NCI-H82 treated with DMSO at 0.1 percent for 48 hours (cell line): ENCODE measurements around the gene KDM4D.
"Not testable (repeated sequence)": the region's sequence is repeated elsewhere in the genome, so short reads cannot be mapped to it uniquely, and the experiment has no call there.

Experiments
- DNase-seq: peaks from one replicate; lab custom pipeline; 2025; ENCODE audit not compliant: unreplicated experiment; lab: John Stamatoyannopoulos, UW

The KDM4D gene

GRCh38 chr11:94956963-94957362 lies 16.5 kb upstream of the KDM4D start:
- no peak for DNase-seq

DNA sequence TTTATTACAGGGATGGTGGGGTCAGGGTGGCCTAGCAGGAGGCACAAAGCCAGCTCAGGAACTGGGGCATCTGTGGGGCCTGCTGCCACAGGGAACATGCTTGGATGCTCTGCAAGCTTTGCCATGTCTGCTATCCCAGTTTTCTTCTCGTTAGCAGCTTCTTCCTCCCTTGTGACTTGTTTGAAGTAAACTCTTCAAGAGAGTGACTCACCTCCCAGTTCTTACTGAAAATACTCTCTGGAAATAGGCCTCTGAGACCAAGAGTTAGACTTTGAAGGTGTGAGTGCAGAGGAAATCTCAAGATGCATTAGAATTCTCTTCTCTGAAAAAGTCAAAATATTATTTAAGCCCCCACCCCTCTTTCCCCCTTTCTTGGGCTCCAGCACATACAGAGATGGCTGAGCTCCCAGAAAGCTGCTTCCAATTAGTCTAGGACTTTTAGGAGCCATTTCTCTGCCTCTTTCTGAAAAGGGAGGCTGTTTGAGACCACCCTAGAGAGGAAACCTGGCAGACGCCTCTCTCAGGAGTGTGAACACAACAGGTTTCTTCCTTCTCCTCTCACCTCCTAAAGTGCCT lies 15.3 kb upstream of the KDM4D start:
- no peak for DNase-seq

DNA sequence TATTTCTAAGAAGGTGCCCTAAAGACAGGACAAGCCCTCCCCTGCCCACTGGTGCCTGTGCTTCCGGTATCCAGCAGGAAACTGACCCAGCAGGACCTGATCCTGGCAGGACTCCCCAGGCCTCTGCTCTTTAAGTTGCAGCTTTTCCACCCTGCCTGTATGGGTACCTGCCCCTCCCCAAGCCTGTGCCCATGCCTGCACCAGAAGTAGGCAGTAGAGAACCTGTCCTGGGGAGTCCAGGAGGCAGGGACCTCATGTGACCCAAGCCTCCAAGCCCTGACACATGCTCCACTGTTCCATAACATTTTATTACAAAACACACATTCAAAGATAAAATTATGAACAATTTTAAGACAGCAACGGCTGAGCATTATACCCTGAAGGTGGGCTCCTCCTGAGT lies 14.3 kb upstream of the KDM4D start:
- no peak for DNase-seq

- DNase-seq = no peak
These were observed 13.0 kb upstream of the KDM4D start for GRCh38 chr11:94960488-94960887.

GRCh38 chr11:94961255-94961654 lies 12.3 kb upstream of the KDM4D start:
- no peak for DNase-seq

DNA sequence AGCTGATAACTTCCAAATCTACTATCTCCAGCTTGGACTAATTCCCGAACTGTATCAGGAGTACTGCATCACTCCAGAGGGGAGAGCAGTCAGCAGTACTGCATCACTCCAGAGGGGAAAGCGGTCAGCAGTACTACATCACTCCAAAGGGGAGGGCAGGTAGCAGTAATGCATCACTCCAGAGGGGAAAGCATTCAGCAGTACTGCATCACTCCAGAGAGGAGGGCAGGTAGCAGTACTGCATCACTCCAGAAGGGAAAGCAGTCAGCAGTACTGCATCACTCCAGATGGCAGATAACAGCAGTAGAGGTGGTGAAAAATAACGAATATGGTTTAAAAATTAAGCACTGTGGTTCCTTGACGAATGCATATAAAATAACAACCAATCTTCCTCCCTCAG lies 8.6 kb upstream of the KDM4D start:
- no peak for DNase-seq

- DNase-seq = no peak
These were observed 5.1 kb upstream of the KDM4D start for GRCh38 chr11:94968334-94968958.

DNA sequence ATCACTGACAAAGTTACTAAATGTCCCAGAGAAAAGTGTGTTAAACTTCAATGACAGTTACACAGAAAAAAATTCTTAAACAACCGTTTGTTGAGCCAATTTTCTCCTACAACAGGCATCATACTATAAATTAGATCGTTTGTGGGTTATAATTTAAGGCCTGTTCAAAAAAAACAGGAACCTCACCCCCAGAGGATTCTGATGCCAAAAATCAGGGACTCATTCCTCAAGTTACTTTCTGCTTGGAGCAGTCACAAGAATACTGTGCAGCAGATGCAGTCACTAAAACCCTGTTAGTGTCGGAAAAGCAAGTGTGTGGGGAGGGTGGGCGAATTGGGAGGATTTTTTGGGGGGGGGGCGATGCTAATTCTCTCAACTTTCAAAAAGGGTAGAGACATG lies 810 bp upstream of the KDM4D start:
- DNase-seq = no peak

GRCh38 chr11:94974178-94974577 lies 669 bp downstream of the KDM4D start:
- no peak for DNase-seq

GRCh38 chr11:94975599-94975998 lies 2.1 kb downstream of the KDM4D start:
- no peak for DNase-seq

DNA sequence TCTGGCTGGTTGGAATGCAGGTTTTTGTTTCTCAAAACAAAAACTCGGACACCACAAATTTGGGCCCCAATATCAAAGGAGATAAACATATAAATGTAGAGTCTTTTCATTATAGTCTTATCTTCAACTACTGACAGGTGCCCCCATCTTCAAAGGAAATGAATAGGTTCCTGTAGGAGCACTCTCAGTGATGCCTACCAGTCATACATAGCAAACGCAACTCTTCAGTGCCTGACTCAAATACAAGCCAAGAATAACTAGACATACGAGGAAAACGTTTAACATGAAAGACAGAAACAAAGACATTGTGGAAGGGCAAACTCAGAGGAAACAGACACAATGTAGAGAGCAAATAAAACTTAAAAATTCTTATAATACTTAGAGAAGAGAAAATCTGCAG lies 13.9 kb downstream of the KDM4D start:
- DNase-seq = no peak

GRCh38 chr11:94988748-94989147 lies 15.2 kb downstream of the KDM4D start:
- DNase-seq = no peak

DNA sequence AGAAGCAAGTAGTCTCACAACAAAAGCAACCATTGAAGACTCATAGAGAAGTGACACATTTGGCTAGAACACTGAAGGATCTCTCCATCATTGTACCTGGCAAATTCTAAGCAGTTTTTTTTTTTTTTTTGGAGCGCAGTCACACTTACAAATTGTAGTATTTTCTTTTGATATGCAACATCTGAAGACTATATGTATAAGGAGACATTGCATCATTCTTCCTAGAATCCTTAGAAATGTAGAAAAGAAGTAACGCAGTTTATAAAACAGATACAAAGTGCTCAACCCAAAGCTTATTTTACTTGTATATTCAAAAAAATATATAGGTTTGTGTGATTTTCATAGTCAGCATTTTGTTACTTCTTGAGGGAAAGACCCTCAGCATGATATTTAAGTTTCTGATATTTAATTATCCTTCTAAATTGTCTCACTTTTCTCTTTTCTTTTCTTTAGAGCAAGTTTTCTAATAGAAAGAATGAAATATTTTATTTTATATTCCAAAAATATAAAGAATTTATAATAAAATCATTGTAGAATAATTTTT lies 20.0 kb downstream of the KDM4D start:
- no peak for DNase-seq

DNA sequence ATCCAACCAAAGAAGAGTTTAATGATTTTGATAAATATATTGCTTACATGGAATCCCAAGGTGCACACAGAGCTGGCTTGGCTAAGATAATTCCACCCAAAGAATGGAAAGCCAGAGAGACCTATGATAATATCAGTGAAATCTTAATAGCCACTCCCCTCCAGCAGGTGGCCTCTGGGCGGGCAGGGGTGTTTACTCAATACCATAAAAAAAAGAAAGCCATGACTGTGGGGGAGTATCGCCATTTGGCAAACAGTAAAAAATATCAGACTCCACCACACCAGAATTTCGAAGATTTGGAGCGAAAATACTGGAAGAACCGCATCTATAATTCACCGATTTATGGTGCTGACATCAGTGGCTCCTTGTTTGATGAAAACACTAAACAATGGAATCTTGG lies 23.9 kb downstream of the KDM4D start:
- DNase-seq = no peak

DNA sequence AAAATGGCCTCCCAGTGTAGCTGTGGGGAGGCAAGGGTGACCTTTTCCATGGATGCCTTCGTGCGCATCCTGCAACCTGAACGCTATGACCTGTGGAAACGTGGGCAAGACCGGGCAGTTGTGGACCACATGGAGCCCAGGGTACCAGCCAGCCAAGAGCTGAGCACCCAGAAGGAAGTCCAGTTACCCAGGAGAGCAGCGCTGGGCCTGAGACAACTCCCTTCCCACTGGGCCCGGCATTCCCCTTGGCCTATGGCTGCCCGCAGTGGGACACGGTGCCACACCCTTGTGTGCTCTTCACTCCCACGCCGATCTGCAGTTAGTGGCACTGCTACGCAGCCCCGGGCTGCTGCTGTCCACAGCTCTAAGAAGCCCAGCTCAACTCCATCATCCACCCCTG lies 24.8 kb downstream of the KDM4D start:
- no peak for DNase-seq

DNA sequence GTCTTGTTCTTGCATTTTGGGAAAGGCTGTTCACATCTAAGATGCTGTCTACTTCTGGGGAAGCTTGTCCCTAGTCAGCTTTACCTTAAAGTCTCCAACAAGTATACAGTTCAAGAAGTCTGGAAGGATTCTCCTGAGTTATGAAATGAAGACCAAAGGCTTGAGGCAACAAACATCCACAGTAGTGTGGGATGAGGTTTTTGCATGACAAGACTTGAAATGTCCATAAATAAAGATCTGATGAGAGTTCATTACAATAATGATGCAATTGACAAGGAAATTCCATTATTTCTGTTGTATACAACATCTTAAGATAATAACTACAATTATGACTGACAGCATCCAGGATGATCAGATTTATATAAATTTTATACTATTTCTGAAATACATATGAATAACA lies 30.2 kb downstream of the KDM4D start:
- no peak for DNase-seq

- DNase-seq = no peak
These were observed 32.1 kb downstream of the KDM4D start for GRCh38 chr11:95005642-95006041.

DNA sequence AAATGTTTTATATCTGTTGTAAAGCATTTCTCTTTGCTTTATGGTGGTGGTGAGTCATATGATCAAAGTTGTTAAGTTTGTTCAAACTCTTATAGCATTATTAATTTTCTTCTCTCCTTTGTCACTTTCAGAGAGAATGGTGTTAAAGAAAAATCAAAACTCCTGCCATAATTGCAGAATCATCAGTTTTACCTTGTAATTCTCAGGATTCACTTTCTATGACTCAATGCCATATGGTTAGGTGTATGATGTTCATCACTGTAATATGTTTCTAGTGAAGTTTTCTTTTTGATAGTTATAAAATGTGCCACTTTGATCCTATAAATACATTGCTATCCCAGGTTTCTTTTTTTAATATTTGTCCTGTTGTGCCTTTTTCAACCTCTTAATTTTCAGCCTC lies 37.9 kb downstream of the KDM4D start:
- no peak for DNase-seq

DNA sequence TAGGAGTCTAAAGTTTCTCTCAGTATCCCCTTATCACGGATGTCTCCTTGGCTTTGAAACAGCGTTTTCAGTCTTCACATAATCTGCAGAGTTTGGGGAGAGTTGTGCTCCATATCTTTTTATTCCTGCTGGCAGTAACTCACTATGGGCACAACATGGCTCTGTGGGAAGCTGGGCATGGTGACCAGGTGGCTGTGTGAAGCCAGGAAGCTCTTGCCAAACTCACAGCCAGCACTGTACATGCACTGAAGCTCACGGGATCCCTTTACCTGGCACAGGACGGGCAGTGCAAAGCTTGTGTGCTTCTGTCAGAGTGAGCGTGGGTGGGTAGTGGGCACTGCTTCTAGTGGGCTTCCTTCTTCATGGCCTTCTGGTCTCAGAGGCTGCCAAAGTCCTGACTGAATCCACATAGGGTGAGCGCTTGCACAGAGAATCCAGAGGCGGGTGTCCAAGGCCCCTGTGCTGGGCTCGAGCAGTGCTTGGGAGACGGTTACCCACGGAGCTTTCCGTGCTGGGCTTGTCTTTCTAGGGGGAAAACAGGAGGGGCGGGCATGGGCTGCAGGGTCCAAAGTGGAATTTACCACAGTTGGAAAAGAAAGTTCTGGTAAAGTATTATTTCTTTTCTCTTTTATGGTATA lies 40.8 kb downstream of the KDM4D start:
- no peak for DNase-seq

- DNase-seq = no peak
These were observed 42.6 kb downstream of the KDM4D start for GRCh38 chr11:95016139-95016538.

DNA sequence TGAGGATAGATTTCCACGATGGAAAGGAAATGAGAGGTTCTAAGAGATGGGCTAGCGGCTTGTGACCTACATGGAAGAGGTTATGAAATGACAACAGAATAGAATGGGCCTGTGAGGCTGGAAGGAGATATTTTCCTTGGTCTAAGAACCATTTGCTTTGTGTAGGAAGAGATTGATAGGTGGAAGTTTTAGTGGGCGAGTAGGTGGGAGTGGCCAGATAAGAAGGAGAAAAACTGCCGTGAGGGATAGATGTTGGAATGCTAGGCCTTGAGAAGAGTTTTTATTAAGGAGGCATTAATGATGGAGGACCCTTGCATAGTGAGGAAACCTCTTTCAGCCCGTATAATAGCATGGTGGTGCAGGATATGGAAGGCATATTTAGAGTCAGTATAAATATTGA lies 48.0 kb downstream of the KDM4D start:
- not testable (repeated sequence) for DNase-seq

GRCh38 chr11:95024958-95025357 lies 51.4 kb downstream of the KDM4D start, which contains the start of gene KDM4E:
KDM4E (plus strand) TSS chr11:95025258; CDS start chr11:95025558, 300 bp downstream.
- no peak for DNase-seq
